H54 (cell line): Measurements from ENCODE around the gene FAM222A.

ENCODE experiments used
- DNase-seq: peaks from one replicate; pipeline ENCODE4 v3.0.0; 2011; ENCODE audit warnings: low spot score, mixed read lengths; ENCODE audit not compliant: insufficient read length
- FAIRE-seq: peaks from 3 replicates; lab custom pipeline; 2011; peaks lifted over from hg19 to GRCh38; lab: Jason Lieb, UNC
- POLR2A ChIP-seq: IDR thresholded peaks from 2 replicates; pipeline ENCODE4 v1.6.1; 2011; ENCODE audit warnings: low read depth, mild to moderate bottlenecking, low read length

Gene FAM222A

GRCh38 chr12:109792992-109793391 lies 79.4 kb downstream of the FAM222A start:
- FAIRE-seq (no peak), DNase-seq (no peak)
- no peak for TF ChIP-seq POLR2A

DNA sequence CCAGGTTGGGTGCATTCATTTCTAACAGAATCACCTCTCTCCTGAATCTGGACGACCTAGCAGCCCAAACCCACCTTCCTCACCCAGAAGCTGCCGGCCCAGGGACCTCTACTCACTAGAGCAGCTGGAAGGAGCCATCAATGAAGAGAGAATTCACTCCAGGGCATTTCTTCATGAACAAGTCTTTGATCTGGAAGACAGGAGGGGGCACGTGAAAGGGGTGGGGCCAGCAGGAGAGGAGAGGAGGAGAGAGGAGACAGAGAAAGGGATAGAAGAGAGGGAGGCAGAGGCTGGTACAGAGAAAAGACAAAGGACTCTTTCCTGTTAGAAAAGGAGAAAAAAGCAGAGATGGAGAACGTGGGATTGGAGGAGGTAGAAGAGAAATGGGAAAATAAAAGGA lies 79.8 kb downstream of the FAM222A start:
- no peak for TF ChIP-seq POLR2A
- FAIRE-seq: no peak
- DNase-seq: no peak

GRCh38 chr12:109793826-109794501 lies 80.3 kb downstream of the FAM222A start:
- no peak for TF ChIP-seq POLR2A
- DNase-seq: no peak
- FAIRE-seq: no peak

DNA sequence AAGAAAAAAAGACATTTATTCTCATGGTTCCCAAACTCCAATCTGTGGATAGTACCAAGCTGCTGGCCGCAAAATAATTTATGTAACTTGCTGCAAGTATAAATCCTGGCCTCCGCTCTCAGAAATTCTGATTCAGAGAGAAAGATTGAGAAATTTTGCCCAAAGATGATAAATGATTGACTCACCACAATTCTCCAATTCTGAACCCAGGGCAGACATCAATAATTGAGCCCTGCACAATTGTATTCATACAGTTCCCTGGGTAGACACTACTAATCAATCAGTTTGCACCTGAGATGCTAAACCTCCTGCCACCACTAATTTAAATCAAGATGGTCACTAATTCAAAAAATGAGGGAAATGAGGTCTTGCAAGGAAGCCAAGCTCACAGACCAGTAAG lies 81.4 kb downstream of the FAM222A start:
- no peak for FAIRE-seq
- TF ChIP-seq POLR2A: no peak
- DNase-seq: no peak

GRCh38 chr12:109796057-109796456 lies 82.4 kb downstream of the FAM222A start:
- DNase-seq: no peak
- no peak for TF ChIP-seq POLR2A
- no peak for FAIRE-seq

DNA sequence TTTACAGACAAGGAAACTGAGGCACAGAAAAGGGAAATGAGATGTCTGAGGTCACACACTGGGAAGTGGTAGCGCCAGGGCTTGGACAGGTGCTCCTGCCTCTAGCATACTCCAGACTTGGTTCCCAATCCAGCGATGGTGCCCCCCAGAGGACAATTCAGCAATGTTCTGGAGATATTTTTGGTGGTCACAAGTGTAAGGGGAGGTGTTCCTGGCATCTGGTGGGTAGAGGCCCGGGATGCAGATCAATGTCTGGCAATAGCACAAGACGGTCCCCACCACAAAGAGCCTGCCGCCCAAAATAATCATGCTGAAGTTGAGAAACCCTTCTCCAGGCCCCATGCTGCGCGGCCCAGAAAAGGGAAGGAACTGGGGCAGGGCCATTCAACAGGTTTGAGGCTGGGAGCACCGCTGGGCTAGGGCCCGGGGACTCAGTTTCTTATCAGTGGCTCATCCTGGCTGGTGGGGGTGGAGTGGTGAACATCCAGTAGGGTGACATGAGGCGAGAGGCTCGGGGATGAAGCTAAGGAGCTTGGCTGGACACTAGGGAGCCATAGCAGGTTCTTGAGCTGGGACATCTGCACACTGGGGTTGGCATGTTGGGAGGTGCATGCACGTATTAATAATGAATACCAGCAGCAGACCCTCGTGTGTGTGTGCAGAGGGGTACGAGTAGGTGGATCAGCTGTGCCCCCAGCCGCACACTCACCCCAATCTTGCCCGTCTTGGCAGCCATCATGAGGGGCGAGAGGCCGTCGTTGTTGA lies 84.5 kb downstream of the FAM222A start:
- no peak for TF ChIP-seq POLR2A
- DNase-seq: no peak
- FAIRE-seq: no peak

DNA sequence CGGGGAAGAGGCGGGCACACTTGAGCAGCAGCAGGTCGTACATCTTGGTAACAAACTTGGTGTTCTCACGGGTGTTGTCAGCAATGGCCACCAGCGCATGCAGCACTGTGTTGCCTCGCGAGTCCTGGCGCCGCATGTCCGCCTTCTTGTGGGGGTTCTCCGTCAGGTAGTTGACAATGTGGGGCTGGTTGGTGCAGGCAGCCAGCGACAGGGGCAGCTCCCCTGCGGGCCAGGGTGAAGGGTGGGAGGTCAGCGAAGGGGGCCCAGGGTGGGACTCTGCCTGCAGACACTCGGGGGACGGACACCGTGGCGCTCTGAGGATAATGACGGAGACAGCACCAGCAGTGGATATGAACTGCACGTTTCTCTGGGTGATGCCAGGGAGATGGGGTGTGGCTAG lies 85.1 kb downstream of the FAM222A start:
- DNase-seq (no peak), FAIRE-seq (no peak)
- TF ChIP-seq POLR2A: no peak

- FAIRE-seq (no peak), DNase-seq (no peak)
- no peak for TF ChIP-seq POLR2A
Observed at GRCh38 chr12:109800536-109800935, 86.9 kb downstream of the FAM222A start.

GRCh38 chr12:109802828-109803227 lies 89.2 kb downstream of the FAM222A start:
- FAIRE-seq (no peak), DNase-seq (no peak)
- TF ChIP-seq POLR2A: no peak

GRCh38 chr12:109803678-109804077 lies 90.1 kb downstream of the FAM222A start:
- FAIRE-seq (no peak), DNase-seq (no peak)
- no peak for TF ChIP-seq POLR2A

GRCh38 chr12:109804820-109805761 lies 91.5 kb downstream of the FAM222A start:
- FAIRE-seq (no peak), DNase-seq (peak; percentile 84)
- TF ChIP-seq POLR2A: no peak

GRCh38 chr12:109807954-109808643 lies 94.5 kb downstream of the FAM222A start:
- DNase-seq (no peak), FAIRE-seq (no peak)
- TF ChIP-seq POLR2A: no peak
